NK-92 (cell line): Measurements from ENCODE around the gene TMEM242.
"Not testable (repeated sequence)": the region's sequence is repeated elsewhere in the genome, so short reads cannot be mapped to it uniquely, and the experiment has no call there.

Experiments
- DNase-seq: peaks from one replicate; lab custom pipeline; 2025; ENCODE audit not compliant: unreplicated experiment; lab: John Stamatoyannopoulos, UW

Gene TMEM242

DNA sequence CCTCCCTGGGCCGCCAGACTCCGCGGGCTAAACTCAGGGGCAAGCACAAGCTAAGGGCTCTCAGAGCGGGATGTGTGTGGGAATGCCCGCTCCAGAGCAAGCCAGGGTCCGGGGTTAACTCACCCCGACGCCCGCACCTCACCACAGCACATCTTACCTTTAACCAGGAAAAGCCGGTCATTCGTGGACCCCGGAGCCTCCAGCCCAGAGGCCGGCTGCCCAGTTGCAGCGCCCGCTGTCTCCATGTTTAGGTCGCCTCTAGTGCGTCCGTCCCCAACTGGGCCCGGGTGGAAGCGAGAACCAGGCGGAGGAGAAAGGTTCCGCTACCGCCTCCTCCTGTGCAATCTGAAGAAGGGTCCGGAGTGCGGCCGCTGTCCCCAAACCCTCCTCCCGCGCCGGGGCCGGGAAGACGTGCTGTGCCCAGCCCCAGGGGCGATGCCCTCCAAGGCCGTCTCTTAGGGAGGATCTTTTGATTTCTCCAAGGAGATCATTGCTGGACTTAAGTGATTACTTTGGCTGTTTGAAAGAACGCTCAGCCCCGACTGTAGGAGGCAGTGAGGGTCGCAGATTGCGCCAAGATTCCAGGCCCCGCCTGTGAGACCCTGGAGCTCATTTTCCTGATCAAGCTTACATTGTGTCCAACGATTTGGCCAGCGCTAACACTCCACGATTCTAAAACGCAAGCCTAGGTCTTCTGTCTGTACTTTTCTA is at the start of gene TMEM242:
Gene TMEM242 (minus strand): TSS at position 265 of the 711 bp plus-strand sequence. CDS start 20 bp downstream, at position 245.
- DNase-seq: no peak

DNA sequence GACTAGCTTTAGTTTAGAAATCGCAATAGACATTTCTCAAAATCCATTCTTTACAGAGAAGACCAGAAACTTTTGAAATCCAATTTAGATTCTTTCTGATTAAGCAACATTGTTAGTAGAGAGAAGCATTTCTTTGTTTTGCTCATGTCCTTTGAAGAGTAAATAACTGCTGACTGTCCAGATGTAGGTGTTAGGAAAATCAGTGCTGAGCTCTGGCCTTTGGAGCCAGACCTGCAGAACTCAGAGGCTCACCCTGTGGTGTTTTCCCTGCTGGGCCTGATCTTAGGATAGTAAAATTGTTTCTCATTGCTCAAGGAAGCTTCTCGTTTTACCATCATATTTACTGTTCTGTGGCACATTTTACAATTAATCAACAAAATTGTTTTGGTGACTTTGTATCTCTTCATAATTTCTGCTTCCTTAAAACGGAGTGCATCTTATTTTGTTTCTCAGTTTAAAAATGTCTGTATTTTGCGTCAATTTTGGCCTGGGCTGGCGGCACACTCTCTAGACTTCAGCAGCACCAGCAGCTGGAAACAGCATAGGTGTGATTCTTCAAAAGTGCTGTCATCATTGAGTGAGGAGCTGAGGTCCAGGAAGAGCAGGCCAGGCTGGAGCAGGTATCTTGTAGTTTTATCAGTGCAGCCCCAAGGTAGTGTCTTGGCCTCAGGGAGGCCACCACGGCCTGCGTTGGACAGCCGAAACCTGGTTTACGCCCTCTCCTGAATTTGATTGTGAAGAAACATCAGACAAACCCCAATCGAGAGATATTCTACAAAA is 49.4 kb upstream of the TMEM242 start:
- DNase-seq: no peak

DNA sequence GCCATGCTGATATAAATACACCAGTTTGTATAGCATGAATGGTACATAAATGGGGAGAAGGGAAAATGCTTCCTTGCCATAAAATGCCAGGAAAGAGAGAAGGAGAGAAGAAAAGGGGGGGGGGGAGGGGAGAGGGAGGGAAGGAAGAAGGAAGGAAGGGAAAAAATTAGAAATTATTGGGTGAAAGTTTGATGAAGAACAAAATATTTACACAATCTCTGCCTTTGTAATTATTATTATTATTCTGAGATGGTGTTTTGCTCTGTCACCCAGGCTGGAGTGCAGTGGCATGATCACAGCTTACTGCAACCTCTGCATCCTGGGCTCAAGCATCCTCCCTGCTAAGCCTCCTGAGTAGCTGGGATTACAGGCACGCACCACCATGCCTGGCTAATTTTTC is 47.4 kb upstream of the TMEM242 start:
- no peak for DNase-seq

DNA sequence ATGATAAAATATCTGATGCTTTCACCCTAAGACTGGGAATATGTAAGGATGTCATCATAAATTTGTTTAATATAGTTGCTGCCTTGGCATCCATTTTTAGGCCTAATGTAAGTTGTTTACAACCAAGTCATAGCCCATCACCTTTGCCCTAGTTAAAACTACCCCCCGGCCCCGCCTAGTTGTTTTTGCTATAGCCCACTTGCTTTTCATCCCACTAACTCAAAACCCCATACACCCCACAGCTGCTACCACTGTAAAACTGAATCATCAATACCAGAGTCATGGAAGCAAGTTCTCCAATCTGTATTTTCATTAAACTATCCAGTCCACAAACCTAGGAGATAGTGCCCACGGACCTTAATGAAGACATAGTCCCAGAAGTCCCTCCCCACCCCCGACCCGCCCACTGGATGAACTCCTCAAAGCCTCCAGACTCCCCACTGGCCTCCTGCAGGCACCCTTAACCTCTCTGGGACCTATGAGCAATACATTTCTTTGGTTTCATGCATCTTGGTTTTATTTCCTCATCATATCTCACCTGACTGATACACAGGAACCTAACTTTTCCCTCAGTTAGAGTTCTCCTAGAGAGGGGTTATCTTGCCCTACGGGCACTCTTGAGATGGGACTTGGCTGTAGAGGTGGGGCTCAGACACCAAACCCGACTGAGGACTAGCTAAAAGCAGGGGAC is 45.2 kb upstream of the TMEM242 start:
- DNase-seq: no peak

DNA sequence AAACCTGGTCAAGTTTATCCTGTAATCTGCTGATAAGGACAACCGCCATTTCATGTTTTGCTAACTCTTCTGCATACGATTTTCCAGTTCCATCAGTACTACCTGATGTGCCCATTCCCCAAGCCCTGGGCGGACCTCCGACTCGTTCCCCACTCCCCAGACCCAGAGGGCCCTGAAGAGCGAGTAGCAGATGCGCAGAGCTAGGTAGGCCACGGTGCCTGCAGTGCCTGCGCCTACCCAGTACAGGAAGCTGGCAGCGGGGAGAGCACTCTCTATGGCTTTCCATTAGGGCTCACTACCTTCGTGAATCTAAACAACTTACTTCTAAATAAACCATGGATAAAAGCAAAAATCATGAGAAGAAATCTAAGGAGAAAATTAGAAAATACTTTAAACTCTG is 43.3 kb upstream of the TMEM242 start:
- DNase-seq: no peak

DNA sequence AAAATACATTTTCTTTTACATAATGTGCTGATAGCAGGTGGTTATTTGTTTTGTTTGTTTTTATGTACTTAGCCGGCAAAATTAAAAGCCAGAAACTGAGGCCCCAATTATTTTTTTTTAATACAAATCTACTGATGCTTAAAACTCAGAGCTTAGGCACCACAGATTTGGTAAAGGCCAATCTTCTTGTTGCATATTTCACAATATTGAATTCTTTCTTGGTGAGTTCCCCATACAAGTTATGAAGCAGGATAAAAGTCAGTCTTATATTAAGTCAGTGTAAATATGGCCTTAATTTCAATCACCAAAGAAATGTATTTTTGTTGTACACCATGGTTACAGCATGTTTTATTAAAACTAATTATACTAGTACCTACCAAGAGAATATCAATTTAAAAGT is 41.4 kb upstream of the TMEM242 start:
- no peak for DNase-seq

DNA sequence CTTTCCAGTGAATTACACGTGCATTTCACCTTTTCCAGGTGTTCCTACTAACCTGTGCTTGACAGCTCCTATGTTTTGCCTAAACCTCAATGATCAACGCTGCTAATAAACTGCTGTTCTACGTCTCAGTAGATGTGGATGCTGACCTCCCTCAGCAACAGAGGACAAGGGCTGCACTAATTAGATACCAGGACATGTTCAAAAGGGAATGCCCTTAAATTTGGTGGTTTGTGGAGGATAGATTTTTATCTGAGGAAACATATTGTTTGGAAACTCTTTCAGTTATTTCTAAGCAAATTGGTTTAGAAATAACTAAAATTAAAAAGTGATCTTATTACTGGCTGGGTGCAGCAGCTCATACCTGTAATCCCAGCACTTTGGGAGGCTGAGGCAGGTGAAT is 38.6 kb upstream of the TMEM242 start:
- no peak for DNase-seq

DNA sequence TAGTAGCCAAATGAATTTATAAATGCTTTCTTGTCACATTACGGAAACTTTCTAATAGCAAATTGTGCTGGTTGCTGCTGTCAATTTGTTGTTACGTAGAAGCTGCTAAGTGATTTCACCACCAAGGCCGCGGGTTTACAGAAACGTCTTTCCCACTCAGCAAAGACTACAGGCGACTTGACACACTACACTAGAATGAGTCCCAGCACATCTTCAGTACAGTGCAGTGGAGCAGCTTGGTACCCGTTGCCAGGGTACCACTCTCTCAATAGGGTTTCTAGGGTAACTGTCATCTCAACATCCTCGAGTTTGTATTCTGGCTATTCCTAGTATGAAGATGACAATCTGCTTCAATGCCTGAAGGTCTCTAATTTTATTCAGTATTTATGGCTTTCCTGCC is 35.0 kb upstream of the TMEM242 start:
- no peak for DNase-seq

DNA sequence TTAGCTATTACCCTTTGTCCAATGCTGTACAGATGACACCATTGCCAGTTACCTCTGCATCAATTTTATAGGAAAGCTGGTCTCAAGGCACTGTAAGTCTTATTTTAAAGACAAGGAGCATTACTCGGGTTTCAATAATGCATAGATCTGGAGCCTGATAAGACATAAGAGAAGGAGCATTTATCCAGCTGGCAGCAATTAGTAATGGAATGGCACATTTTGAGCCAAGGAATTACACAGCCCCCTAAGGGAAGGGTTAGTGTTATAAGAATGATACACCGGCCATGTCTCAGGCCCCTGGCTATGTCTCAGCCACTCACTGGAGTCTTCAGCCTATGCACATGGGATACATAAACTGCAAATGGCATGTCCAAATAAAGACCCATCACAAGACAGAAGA is 23.1 kb upstream of the TMEM242 start:
- DNase-seq: no peak

DNA sequence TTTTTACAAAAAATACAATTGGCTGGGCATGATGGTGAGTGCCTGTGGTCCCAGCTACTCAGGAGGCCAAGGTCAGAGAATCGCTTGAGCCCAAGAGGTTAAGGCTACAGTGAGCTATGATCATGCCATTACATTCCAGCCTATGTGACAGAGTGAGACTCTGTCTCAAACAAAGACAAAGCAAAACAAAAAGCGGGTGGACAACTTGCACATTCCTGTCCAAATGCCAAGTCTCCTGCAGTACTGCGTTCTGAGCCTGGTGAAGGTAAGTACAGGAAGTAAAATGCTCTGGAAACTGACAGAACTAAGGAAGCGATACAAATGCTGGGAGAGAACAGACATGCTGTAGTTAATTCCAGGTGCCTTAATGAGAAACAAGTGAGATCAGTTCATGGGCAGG is 20.4 kb upstream of the TMEM242 start:
- no peak for DNase-seq

DNA sequence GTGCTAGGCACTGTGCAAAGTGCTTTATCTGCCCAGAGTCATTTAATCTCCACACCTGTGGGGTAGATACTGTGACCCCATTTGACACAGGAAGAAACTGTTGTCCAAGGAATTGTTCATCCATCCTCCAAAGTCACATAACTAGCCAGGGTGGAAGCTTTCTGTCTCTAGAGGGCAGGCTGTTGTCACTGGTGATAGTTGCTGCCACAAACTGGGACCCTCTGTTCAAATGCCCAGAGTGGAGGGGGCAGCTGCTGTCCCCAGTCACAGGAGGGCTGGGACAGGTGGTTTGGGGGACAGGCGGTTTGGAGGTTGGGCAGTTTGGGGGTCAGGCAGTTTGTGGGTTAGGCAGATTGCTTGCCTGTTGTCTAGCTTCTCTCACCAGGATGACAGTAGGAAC is 16.1 kb upstream of the TMEM242 start:
- DNase-seq: no peak

DNA sequence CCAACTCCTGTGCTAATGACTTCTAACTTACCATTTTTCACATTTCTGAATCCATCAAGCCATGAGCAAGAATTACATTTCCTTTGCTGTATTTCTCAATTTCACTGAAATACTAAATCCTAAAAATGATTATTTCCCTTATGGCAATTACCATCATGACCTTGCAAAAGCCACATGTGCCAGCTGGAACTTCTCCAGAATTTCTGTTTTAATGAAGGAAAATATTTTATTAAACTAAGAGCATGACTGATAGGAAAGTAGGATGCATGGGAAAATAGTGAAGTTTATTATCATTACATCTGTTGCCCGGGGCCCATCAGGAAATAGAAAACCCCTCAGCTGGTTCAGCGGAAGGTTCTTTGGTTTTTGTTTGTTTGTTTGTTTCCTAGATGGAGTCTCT is 14.4 kb upstream of the TMEM242 start:
- no peak for DNase-seq

DNA sequence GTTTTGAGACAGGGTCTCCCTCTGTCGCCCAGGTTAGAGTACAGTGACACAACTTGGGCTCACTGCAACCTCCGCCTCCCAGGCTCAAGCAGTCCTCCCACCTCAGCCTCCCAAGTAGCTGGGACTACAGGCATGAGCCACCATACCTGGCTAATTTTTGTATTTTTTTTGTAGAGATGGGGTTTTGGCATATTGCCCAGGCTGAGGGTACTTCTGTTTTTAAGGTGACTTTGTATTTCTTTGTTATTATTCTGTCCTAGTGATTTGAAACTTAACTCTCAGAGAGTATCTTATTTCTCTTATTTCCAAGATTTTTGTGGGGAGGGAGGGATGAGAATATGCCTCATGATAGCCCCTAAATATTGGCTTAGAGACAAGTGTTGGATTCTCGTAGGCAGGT is 14.0 kb upstream of the TMEM242 start:
- not testable (repeated sequence) for DNase-seq

DNA sequence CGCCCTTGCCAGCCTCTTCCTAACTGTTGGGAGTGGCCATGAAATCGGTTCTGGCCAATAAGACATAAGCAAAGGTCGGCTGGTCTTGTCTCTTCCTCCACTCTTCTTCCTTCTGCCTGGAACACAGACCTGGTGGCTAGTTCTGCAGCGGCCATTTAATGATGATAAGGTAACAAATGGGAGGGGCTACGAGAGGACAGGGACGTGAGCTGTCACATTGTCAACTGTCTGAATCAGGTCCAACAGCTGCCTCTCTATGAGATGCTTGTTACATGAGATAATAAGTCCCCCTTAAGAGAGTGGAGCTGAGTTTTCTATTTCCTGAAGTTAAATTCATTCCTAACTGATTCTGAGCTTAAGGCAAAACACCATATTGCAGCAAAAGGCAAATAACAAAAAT is 12.5 kb upstream of the TMEM242 start:
- DNase-seq: no peak

DNA sequence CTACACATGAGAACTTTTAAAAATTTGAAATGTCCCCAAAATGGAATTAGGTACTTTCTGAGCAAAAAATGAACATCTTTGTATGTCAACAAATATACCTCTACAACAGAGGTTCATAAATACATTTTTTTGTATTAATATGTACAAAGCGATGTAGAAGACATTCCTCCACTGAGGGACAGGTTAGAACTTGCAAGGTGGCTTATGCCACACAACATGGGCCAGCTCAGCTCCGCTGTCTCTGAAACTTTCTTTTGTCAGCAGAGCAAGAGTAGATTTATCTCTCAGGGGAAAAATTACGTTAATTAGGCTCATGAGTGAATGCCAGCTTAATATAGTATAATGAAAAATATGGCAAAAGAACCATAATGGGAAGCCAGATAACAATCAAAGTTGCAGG is 10.6 kb upstream of the TMEM242 start:
- no peak for DNase-seq

DNA sequence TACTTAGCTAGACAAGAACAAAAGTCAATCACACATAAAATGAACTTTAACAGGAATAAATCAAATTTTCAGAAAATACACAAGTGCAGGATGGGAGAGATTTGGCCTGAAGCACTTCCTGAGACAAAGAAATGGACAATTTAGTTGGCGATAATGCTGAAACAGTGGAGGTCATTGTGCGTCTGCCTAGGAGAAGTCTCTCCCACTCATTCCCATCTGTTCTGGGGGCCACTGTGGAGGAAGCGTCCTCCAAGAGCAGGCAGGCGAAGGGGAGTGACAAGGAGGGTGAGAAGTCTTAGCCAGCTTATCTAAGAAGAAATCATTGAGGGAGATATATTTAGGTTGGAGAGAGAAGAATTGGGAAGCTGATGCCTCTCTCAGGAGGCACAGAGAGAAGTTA is 10.2 kb upstream of the TMEM242 start:
- DNase-seq: no peak

DNA sequence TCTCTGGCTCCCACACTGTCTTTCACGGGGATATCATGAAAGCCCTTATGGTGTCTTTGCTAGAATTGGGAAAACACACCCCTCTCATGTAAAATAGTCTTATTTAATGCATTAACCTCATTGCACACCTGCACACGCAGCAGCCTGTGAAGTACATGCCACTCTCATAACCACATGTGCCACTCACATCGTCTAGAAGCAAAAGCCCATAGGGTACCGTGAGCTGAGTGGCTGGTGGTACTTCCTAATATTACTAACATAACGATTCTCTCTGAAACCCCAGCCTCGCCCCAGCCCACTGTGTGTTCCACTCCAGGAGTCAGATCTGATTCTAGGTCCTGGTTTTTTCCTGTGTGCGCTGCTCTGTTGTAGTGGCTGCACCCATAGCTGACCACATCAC is 9.5 kb upstream of the TMEM242 start:
- DNase-seq: no peak

DNA sequence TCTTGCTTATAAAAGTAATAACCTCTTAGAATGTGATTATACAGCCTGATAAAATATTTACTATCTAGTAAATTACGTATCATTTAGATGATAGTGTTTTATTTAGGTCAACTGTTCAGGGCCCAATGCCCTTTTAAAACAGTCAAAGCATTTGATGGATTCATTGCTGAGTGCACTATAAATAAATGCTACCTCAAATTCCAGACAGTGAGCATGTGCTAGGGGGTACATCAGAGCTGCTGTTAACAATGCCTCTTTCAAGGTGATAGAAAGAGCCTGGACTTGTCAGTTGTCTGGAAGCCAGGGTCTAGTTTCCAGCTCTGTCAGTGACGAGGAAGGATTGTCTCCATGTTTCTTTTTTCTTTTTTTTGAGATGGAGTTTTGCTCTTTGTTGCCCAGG is 7.5 kb upstream of the TMEM242 start:
- DNase-seq: no peak

DNA sequence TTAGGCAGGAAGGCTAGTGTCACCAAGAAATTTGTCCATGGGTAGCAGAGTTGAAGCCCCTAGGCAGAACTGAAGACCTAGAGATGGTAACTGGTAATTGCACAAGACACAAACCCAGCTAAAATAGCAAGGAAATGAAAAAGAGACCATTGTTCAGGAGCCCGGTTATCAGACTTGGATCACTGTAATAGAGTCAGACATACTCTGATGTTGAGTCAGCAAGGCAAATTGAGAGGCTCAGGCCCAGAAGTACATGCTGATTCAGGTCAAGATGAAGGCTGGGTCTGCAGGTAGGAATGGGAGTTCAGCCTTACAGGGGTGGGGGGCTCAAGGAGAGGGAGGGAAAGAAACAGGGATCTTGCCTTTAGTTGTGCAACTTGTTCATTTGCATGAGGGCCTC is 6.5 kb upstream of the TMEM242 start:
- no peak for DNase-seq

DNA sequence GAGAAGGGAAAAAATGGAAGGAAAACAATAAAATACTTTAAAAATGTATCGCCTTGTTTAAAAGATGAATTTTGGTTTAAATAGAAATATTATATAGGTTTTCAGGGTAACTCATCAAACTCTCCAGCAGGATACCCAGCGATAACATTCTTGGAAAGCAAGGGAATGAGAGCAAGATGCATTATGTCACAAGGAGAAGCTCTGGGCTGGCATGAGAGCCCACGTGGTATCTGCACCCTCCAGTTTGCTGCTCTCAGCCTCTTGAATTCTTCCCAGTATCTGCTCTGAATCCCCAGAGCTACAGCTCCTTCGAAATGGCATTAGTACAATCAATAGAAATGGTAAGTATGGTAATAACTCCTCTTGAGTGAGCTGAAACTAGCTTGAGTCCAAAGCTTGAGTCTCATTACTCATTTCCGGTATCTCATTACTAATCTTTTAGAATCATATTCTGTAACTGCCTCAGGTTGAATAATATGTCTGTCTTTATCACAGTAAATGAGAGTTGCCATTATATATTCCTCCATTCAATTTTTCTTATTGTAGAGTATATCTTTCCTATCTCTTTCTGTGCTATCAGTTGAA is 4.9 kb upstream of the TMEM242 start:
- no peak for DNase-seq

DNA sequence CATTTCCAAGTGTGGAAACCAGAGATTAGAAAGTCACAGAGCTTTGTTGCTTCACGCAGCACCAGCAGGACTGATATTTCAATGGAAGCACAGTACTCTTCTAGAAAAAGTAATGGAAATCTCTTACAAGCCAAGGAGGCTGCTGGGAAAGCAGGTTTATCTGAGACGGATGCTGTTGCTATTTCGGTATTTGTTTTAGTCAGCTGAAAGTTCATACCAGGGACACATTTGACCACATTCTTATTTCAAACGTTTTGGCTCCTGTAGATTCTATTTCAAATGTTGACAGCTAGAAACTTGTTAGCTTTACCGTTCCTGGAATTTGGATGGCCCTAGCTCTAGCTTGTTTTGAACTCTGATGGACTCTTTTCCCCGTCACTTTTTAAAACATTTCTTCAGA is 3.7 kb upstream of the TMEM242 start:
- no peak for DNase-seq
